NCI-H446 treated with DMSO at 0.1 percent for 48 hours (cell line): Measurements from ENCODE around the gene RNF150.
"Not testable (repeated sequence)": the region's sequence is repeated elsewhere in the genome, so short reads cannot be mapped to it uniquely, and the experiment has no call there.

Experiments used
- DNase-seq: peaks from one replicate; lab custom pipeline; 2025; lab: John Stamatoyannopoulos, UW

Gene RNF150

GRCh38 chr4:141075553-141075952 lies 57.7 kb downstream of the RNF150 start:
- DNase-seq: no peak

GRCh38 chr4:141074098-141074878 lies 59.0 kb downstream of the RNF150 start:
- DNase-seq: no peak

- no peak for DNase-seq
These were observed 66.6 kb downstream of the RNF150 start for GRCh38 chr4:141066690-141067089.

- DNase-seq: no peak
These were observed 67.4 kb downstream of the RNF150 start for GRCh38 chr4:141065872-141066271.

- no peak for DNase-seq
These were observed 70.6 kb downstream of the RNF150 start for GRCh38 chr4:141062651-141063050.

- DNase-seq: no peak
These were observed 74.4 kb downstream of the RNF150 start for GRCh38 chr4:141058591-141059512.

GRCh38 chr4:141057582-141057981 lies 75.7 kb downstream of the RNF150 start:
- DNase-seq: no peak

- DNase-seq: no peak
These were observed 76.8 kb downstream of the RNF150 start for GRCh38 chr4:141056473-141056872.

GRCh38 chr4:141054446-141054845 lies 78.8 kb downstream of the RNF150 start:
- no peak for DNase-seq

- DNase-seq: not testable (repeated sequence)
These were observed 82.3 kb downstream of the RNF150 start for GRCh38 chr4:141050999-141051398.

- no peak for DNase-seq
These were observed 85.9 kb downstream of the RNF150 start for GRCh38 chr4:141047228-141047884.

GRCh38 chr4:141046255-141046654 lies 87.0 kb downstream of the RNF150 start:
- DNase-seq: peak; percentile 14

- no peak for DNase-seq
These were observed 87.4 kb downstream of the RNF150 start for GRCh38 chr4:141045848-141046247.

GRCh38 chr4:141041021-141041476 lies 92.2 kb downstream of the RNF150 start:
- no peak for DNase-seq

GRCh38 chr4:141039156-141039555 lies 94.1 kb downstream of the RNF150 start:
- DNase-seq: no peak

- DNase-seq: no peak
These were observed 94.8 kb downstream of the RNF150 start for GRCh38 chr4:141038428-141038827.

GRCh38 chr4:141037446-141037845 lies 95.8 kb downstream of the RNF150 start:
- DNase-seq: no peak

- DNase-seq: peak; percentile 30
These were observed 96.5 kb downstream of the RNF150 start for GRCh38 chr4:141036786-141037185.

- DNase-seq: no peak
These were observed 97.3 kb downstream of the RNF150 start for GRCh38 chr4:141035920-141036319.

- DNase-seq: peak; percentile 98
These were observed 105.2 kb downstream of the RNF150 start for GRCh38 chr4:141028024-141028529.

- no peak for DNase-seq
These were observed 105.8 kb downstream of the RNF150 start for GRCh38 chr4:141027421-141027820.

GRCh38 chr4:141026900-141027299 lies 106.4 kb downstream of the RNF150 start:
- DNase-seq: no peak
